ENCODE measurements around the gene UBXN1.
A peak's percentile ranks its signal among the peaks of the same experiment; 100 is the strongest.

Gene UBXN1

GRCh38 chr11:62678770-62679696, at the start of gene UBXN1:
Gene UBXN1 (minus strand): TSS chr11:62679073. CDS start chr11:62678923, 150 bp downstream.
- peak; percentile 89 for DNase-seq
- ATAC-seq: peak; percentile 87

- peak; percentile 86 for DNase-seq
- ATAC-seq: no peak
Measured at GRCh38 chr11:62728171-62728988, 49.5 kb upstream of the UBXN1 start, which contains the start of gene TTC9C. Gene TTC9C (plus strand): TSS chr11:62728486. CDS start chr11:62728849, 363 bp downstream.

- DNase-seq (peak; percentile 77), ATAC-seq (peak; percentile 56)
Measured at GRCh38 chr11:62727872-62728170, 48.9 kb upstream of the UBXN1 start.

GRCh38 chr11:62727165-62727871, 48.4 kb upstream of the UBXN1 start, which contains the start of gene HNRNPUL2:
Gene HNRNPUL2 (minus strand): TSS chr11:62727457. CDS start chr11:62727156, 301 bp downstream.
- ATAC-seq: peak; percentile 89
- peak; percentile 99 for DNase-seq

- DNase-seq (no peak), ATAC-seq (peak; percentile 0)
Measured at GRCh38 chr11:62726915-62727164, 48.0 kb upstream of the UBXN1 start.

- DNase-seq (no peak), ATAC-seq (no peak)
Measured at GRCh38 chr11:62726156-62726914, 47.5 kb upstream of the UBXN1 start.

GRCh38 chr11:62725646-62726045, 46.8 kb upstream of the UBXN1 start:
- no peak for ATAC-seq

GRCh38 chr11:62724171-62724570, 45.3 kb upstream of the UBXN1 start:
- ATAC-seq (no peak), DNase-seq (no peak)

More at GRCh38 chr11:62725646-62726045, 46.8 kb upstream of the UBXN1 start:
- DNase-seq: no peak

GRCh38 chr11:62721994-62722393, 43.1 kb upstream of the UBXN1 start:
- ATAC-seq (no peak), DNase-seq (no peak)

- no peak for ATAC-seq
- no peak for DNase-seq
Measured at GRCh38 chr11:62719302-62719978, 40.6 kb upstream of the UBXN1 start.

GRCh38 chr11:62716816-62717215, 37.9 kb upstream of the UBXN1 start:
- no peak for DNase-seq
- ATAC-seq: no peak

- ATAC-seq: no peak
- DNase-seq: no peak
Measured at GRCh38 chr11:62716206-62716605, 37.3 kb upstream of the UBXN1 start.

GRCh38 chr11:62715150-62716130, 36.6 kb upstream of the UBXN1 start:
- ATAC-seq (no peak), DNase-seq (no peak)

- DNase-seq (no peak), ATAC-seq (no peak)
Measured at GRCh38 chr11:62713343-62713742, 34.5 kb upstream of the UBXN1 start.

- ATAC-seq (no peak), DNase-seq (no peak)
Measured at GRCh38 chr11:62712861-62713260, 34.0 kb upstream of the UBXN1 start.

- no peak for ATAC-seq
- no peak for DNase-seq
Measured at GRCh38 chr11:62712276-62712812, 33.5 kb upstream of the UBXN1 start.

- DNase-seq (peak; percentile 33), ATAC-seq (no peak)
Measured at GRCh38 chr11:62710001-62710345, 31.1 kb upstream of the UBXN1 start.

GRCh38 chr11:62709247-62710000, 30.6 kb upstream of the UBXN1 start:
- ATAC-seq (peak; percentile 86), DNase-seq (peak; percentile 94)

- DNase-seq: peak; percentile 55
- peak; percentile 15 for ATAC-seq
Measured at GRCh38 chr11:62708793-62709192, 29.9 kb upstream of the UBXN1 start.

All from stimulated activated naive CD8-positive, alpha-beta T cell treated with anti-CD3 and anti-CD28 coated beads, Interleukin-15, Interleukin-2, amounts not matched to agents 100 U/mL and 50 U/mL, for 24 hours (primary cell).